DOHH2 (cell line): ENCODE results near the gene RNF112.
"Not testable (repeated sequence)": the region's sequence is repeated elsewhere in the genome, so short reads cannot be mapped to it uniquely, and the experiment has no call there.

Experiments used
- H3F3A ChIP-seq: fragments of 200-600 bp; sonication (generic), shearing (Covaris generic); 2 replicates; pipeline ENCODE4 v1.6.0; 2016; ENCODE audit warnings: antibody characterized with exemption, mild to moderate bottlenecking; ENCODE audit not compliant: control insufficient read depth, insufficient read depth
- H3K27ac ChIP-seq: fragments of 200-600 bp; sonication (generic); 2 replicates; pipeline ENCODE4 v1.5.1; 2014; ENCODE audit warnings: low read depth, mild to moderate bottlenecking, low read length, moderate library complexity
- H3K27me3 ChIP-seq: fragments of 200-600 bp; sonication (generic); 2 replicates; pipeline ENCODE4 v1.6.1; 2014; ENCODE audit warnings: mild to moderate bottlenecking, low read length, mixed read lengths; ENCODE audit not compliant: control insufficient read depth
- H3K36me3 ChIP-seq: fragments of 200-600 bp; sonication (generic); 2 replicates; pipeline ENCODE4 v1.6.1; 2014; ENCODE audit warnings: mild to moderate bottlenecking, low read length, moderate library complexity, mixed read lengths; ENCODE audit not compliant: control insufficient read depth
- H3K4me1 ChIP-seq: fragments of 200-600 bp; sonication (generic); 2 replicates; pipeline ENCODE4 v1.6.1; 2014; ENCODE audit warnings: mild to moderate bottlenecking, low read length, mixed read lengths; ENCODE audit not compliant: control insufficient read depth
- H3K4me2 ChIP-seq: fragments of 200-600 bp; sonication (generic); 2 replicates; pipeline ENCODE4 v1.6.0; 2014; ENCODE audit warnings: mild to moderate bottlenecking, low read length, moderate library complexity
- H3K4me3 ChIP-seq: fragments of 200-600 bp; sonication (generic); 2 replicates; pipeline ENCODE4 v1.5.1; 2014; ENCODE audit warnings: mild to moderate bottlenecking, low read length, mixed read lengths
- H3K79me2 ChIP-seq: fragments of 200-600 bp; sonication (generic); 2 replicates; pipeline ENCODE4 v1.6.1; 2014; ENCODE audit warnings: mild to moderate bottlenecking, low read length, mixed read lengths; ENCODE audit not compliant: control insufficient read depth
- H3K9me2 ChIP-seq: fragments of 200-600 bp; sonication (generic); replicated peaks from 2 replicates; pipeline ENCODE4 v1.6.1; 2014; ENCODE audit warnings: mild to moderate bottlenecking, low read length, mixed read lengths; ENCODE audit not compliant: control insufficient read depth
- H3K9me3 ChIP-seq: fragments of 200-600 bp; sonication (generic); 2 replicates; pipeline ENCODE4 v1.6.1; 2014; ENCODE audit warnings: antibody characterized with exemption, low read length, mixed read lengths; ENCODE audit not compliant: control insufficient read depth, insufficient read depth
- H4K20me1 ChIP-seq: fragments of 200-600 bp; sonication (generic); 2 replicates; pipeline ENCODE4 v1.6.0; 2014; ENCODE audit warnings: low read depth, mild to moderate bottlenecking, antibody characterized with exemption, low read length, moderate library complexity; ENCODE audit not compliant: control insufficient read depth, insufficient read depth
- CTCF ChIP-seq: fragments of 200-600 bp; sonication (generic); IDR thresholded peaks from one replicate; pipeline ENCODE4 v1.5.1; 2014; ENCODE audit warnings: antibody characterized with exemption, mild to moderate bottlenecking, low read depth, low read length; ENCODE audit not compliant: poor library complexity, severe bottlenecking
- EZH2phosphoT487 ChIP-seq: fragments of 200-600 bp; sonication (generic); IDR thresholded peaks from 2 replicates; pipeline ENCODE4 v1.6.1; 2017; ENCODE audit warnings: borderline replicate concordance, mild to moderate bottlenecking, antibody characterized with exemption, low read length, moderate library complexity, mixed read lengths

Gene RNF112

GRCh38 chr17:19442731-19443130 is 31.7 kb downstream of the RNF112 start:
- no peaks in the 10 kb centered on the region for H3K79me2 ChIP-seq
- no peaks in the 10 kb centered on the region for H3K36me3 ChIP-seq
- TF ChIP-seq CTCF (no peak), EZH2phosphoT487 (no peak)
- H3K27me3 ChIP-seq: peaks cover 7% of the 10 kb centered on the region
- H3K27ac ChIP-seq: no peak overlapping the region
- H3K4me1 ChIP-seq: no peaks in the 10 kb centered on the region
- no peaks in the 10 kb centered on the region for H3K9me2 ChIP-seq
- no peaks in the 10 kb centered on the region for H4K20me1 ChIP-seq
- no peak overlapping the region for H3K4me3 ChIP-seq
- H3K9me3 ChIP-seq: peaks cover 10% of the 10 kb centered on the region
- H3F3A ChIP-seq: no peaks in the 10 kb centered on the region
- no peak overlapping the region for H3K4me2 ChIP-seq

DNA sequence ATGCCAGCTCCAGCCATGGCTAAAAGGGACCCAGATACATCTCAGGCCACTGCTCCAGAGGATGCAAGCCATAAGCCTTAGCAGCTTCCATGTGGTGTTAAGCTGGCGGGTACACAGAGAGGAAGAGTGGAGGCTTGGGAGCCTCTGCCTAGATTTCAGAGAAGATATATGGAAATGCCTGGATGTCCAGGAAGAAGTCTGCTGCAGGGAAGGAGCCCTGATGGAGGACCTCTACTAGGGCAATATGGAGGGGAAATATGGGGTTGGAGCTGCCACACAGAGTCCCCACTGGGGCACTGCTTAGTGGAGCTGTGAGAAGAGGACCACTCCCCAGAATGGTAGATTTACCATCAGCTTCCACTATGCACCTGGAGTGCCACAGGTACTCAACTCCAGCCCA is 32.1 kb downstream of the RNF112 start:
- peaks cover 10% of the 10 kb centered on the region for H3K9me3 ChIP-seq
- no peak overlapping the region for H3K27ac ChIP-seq
- H3K9me2 ChIP-seq: no peaks in the 10 kb centered on the region
- no peaks in the 10 kb centered on the region for H3K4me1 ChIP-seq
- no peaks in the 10 kb centered on the region for H3K79me2 ChIP-seq
- no peaks in the 10 kb centered on the region for H3K36me3 ChIP-seq
- no peak overlapping the region for H3K4me3 ChIP-seq
- H3K4me2 ChIP-seq: no peak overlapping the region
- no peaks in the 10 kb centered on the region for H4K20me1 ChIP-seq
- TF ChIP-seq EZH2phosphoT487 (no peak), CTCF (no peak)
- no peaks in the 10 kb centered on the region for H3F3A ChIP-seq
- peaks cover 7% of the 10 kb centered on the region for H3K27me3 ChIP-seq

GRCh38 chr17:19445105-19445504 is 34.1 kb downstream of the RNF112 start:
- peaks cover 10% of the 10 kb centered on the region for H3K9me3 ChIP-seq
- H3K27me3 ChIP-seq: peaks cover 9% of the 10 kb centered on the region; the same call in 1 of the 2 replicates
- H3K4me1 ChIP-seq: no peaks in the 10 kb centered on the region
- TF ChIP-seq EZH2phosphoT487 (no peak), CTCF (no peak)
- no peaks in the 10 kb centered on the region for H4K20me1 ChIP-seq
- no peak overlapping the region for H3K27ac ChIP-seq
- H3F3A ChIP-seq: no peaks in the 10 kb centered on the region
- H3K9me2 ChIP-seq: no peaks in the 10 kb centered on the region
- H3K79me2 ChIP-seq: no peaks in the 10 kb centered on the region
- no peak overlapping the region for H3K4me3 ChIP-seq
- no peaks in the 10 kb centered on the region for H3K36me3 ChIP-seq
- H3K4me2 ChIP-seq: no peak overlapping the region

DNA sequence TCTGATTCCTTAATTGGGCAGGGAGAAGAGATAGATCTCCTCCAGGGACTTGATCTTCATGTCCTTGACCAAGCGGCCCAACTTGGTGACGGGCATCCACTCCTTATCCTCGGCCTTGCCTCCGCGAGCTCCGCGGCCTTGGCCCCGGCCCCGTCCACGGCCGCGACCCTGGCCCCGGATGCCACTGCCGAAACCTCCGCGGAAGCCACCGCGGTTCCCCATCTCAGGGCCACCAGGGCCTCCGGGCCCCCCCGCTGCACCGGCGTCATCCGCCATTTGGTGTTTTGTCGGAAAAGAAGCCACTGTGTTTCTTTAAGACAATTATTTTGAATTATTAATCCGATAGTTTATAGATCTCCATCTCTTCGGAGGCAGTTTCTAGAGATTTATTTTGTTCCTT is 35.5 kb downstream of the RNF112 start:
- H3K9me3 ChIP-seq: peaks cover 10% of the 10 kb centered on the region
- not testable (repeated sequence) for H3K27me3 ChIP-seq, H3K27ac ChIP-seq, H3F3A ChIP-seq, H3K4me3 ChIP-seq, H3K4me1 ChIP-seq, H3K79me2 ChIP-seq, H3K9me2 ChIP-seq, H3K36me3 ChIP-seq, H4K20me1 ChIP-seq, H3K4me2 ChIP-seq
